ENCODE results near the gene HOXA3.

The HOXA3 gene

GRCh38 chr7:27154901-27155815 is 2.8 kb upstream of the HOXA3 start:
- H3K4me3 ChIP-seq (replicated peaks in 1 of 2; ENCODE audit: low read depth in 2 of 2, low read length in 2 of 2) = no peak overlapping the region
- TF ChIP-seq CTCF (IDR thresholded peaks at IDR 0.05; ENCODE audit: low read depth, low read length) = no peak

GRCh38 chr7:27154369-27154768 is 2.0 kb upstream of the HOXA3 start:
- no peak overlapping the region for H3K4me3 ChIP-seq (replicated peaks in 1 of 2; ENCODE audit: low read depth in 2 of 2, low read length in 2 of 2)
- DNase-seq (ENCODE audit: low read depth in 2 of 2) = no peak

More at GRCh38 chr7:27154901-27155815, 2.8 kb upstream of the HOXA3 start:
- DNase-seq (ENCODE audit: low read depth in 2 of 2) = no peak

GRCh38 chr7:27153526-27153925 is 1.1 kb upstream of the HOXA3 start:
- TF ChIP-seq CTCF (IDR thresholded peaks at IDR 0.05; ENCODE audit: low read depth, low read length) = no peak
- no peak for DNase-seq (ENCODE audit: low read depth in 2 of 2)
- H3K4me3 ChIP-seq (replicated peaks in 1 of 2; ENCODE audit: low read depth in 2 of 2, low read length in 2 of 2) = no peak overlapping the region

More at GRCh38 chr7:27154369-27154768, 2.0 kb upstream of the HOXA3 start:
- no peak for TF ChIP-seq CTCF (IDR thresholded peaks at IDR 0.05; ENCODE audit: low read depth, low read length)

- DNase-seq (ENCODE audit: low read depth in 2 of 2) = no peak
- TF ChIP-seq CTCF (IDR thresholded peaks at IDR 0.05; ENCODE audit: low read depth, low read length) = no peak
- no peak overlapping the region for H3K4me3 ChIP-seq (replicated peaks in 1 of 2; ENCODE audit: low read depth in 2 of 2, low read length in 2 of 2)
Observed at GRCh38 chr7:27152816-27153442, 546 bp upstream of the HOXA3 start.

GRCh38 chr7:27151341-27151930 is 947 bp downstream of the HOXA3 start:
- peak overlapping the region; percentile 21 to 26 for H3K4me3 ChIP-seq (replicated peaks in 1 of 2; ENCODE audit: low read depth in 2 of 2, low read length in 2 of 2)
- no peak for TF ChIP-seq CTCF (IDR thresholded peaks at IDR 0.05; ENCODE audit: low read depth, low read length)

GRCh38 chr7:27150568-27151340 is 1.6 kb downstream of the HOXA3 start:
- DNase-seq (ENCODE audit: low read depth in 2 of 2) = peak; percentile 59 to 69
- TF ChIP-seq CTCF (IDR thresholded peaks at IDR 0.05; ENCODE audit: low read depth, low read length) = peak; percentile 51
- peak overlapping the region; percentile 21 to 26 for H3K4me3 ChIP-seq (replicated peaks in 1 of 2; ENCODE audit: low read depth in 2 of 2, low read length in 2 of 2)

More at GRCh38 chr7:27151341-27151930, 947 bp downstream of the HOXA3 start:
- DNase-seq (ENCODE audit: low read depth in 2 of 2) = no peak
